ENCODE results near the gene ALDH1B1.

Gene ALDH1B1

GRCh38 chr9:38392235-38393127, at the start of gene ALDH1B1:
TSS of gene ALDH1B1 (plus strand) at chr9:38392702. CDS start at chr9:38395749, 3,047 bp downstream.
- peak; percentile 71 for DNase-seq

- DNase-seq, result no peak
Observed at GRCh38 chr9:38343037-38343436, 49.5 kb upstream of the ALDH1B1 start.

DNA sequence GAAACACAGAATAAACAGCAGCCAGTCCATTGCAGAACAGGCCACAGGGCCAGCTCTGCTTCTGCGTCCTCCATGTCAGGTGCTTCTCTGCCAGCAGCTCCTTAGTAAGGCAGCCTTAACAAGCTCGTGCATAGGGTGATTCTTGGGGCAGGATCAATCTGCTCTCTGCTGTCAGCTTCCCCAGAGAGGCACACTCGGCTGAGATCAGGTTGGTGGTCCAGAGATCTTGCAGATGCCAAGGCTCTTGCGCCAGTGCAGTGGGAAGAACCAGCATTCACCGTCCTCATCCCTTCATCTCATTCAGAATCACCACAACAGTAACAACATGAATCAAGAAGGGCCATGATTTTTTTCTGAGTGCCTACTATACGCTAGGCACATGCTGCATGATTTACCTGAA, 49.0 kb upstream of the ALDH1B1 start:
- no peak for DNase-seq

DNA sequence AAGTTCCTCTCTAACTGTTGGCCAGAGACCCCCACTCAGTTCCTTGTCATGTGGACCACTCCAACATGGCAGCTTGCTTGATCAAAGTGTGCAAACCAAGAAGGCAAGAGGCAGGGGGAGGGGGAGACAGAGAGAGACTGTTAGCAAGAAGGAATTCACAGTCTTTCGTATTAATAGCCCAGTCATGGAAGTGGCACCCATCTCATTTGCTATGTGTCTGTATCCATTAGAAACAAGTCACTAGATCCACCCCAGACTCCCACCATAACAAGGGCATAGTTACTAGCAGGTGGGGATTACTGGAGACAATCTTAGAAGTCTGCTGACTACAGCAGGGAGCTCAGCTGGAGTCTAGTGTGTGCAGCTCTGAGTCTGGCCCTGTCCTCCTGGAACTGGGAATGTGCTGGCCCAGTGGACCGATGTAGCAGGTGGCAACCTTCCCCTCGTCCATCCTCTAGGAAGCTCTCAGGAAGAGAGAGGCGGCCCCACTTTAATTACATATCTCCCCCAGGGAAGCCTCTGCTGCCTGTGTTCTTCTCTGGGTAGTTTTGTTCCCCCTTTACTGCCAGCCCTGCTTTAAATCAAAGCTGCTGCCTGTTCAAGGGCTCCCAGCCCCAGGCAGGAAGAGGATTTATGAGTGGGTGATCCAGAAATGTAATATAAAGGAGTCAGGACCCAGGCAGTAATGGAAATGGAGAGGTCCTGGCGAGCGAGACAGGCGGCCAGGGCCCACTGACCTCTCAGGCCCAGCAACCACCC, 47.8 kb upstream of the ALDH1B1 start:
- DNase-seq, result no peak

- no peak for DNase-seq
Observed at GRCh38 chr9:38345851-38346755, 46.4 kb upstream of the ALDH1B1 start.

DNA sequence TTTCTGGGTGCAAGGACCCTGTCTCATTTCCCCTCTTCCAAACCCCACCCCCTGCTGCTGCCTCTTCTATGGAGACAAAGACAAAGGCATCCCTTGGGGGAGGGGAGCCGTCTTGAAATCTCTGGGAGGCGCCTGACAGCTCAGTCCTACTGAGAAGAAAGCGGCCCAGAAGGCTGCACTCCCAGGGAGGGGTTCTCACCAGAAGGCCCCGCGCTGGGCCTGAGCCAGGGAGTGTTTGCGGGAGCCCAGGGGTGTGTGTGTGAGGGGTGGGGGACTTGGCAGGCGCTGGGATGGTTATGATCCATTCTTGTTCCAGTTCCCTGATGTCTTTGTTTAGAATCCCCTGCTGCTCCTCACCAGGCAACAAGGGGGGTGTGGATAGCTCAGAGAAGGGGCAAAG, 45.7 kb upstream of the ALDH1B1 start:
- no peak for DNase-seq

GRCh38 chr9:38347271-38347671, 45.2 kb upstream of the ALDH1B1 start:
- DNase-seq, result no peak

DNA sequence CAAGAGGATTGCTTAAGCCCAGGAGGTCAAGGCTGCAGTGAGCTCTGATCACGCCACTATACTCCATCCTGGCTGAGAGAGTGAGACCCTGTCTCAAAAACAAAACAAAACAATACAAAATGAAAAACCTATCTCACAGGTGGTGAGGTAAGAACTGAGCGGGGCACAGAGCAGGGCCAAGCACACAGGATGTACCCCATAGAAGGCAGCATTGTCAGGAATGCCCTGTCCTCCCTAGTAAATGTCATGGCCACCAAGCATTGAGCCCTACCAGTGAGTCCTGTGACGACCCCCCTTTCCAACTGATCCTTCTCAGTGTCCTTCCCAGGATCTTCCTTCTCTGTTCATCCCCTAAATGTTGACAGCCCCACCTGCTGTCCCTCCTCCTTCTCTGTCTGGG, 44.6 kb upstream of the ALDH1B1 start:
- no peak for DNase-seq

- DNase-seq, result no peak
Observed at GRCh38 chr9:38350529-38350928, 42.0 kb upstream of the ALDH1B1 start.

DNA sequence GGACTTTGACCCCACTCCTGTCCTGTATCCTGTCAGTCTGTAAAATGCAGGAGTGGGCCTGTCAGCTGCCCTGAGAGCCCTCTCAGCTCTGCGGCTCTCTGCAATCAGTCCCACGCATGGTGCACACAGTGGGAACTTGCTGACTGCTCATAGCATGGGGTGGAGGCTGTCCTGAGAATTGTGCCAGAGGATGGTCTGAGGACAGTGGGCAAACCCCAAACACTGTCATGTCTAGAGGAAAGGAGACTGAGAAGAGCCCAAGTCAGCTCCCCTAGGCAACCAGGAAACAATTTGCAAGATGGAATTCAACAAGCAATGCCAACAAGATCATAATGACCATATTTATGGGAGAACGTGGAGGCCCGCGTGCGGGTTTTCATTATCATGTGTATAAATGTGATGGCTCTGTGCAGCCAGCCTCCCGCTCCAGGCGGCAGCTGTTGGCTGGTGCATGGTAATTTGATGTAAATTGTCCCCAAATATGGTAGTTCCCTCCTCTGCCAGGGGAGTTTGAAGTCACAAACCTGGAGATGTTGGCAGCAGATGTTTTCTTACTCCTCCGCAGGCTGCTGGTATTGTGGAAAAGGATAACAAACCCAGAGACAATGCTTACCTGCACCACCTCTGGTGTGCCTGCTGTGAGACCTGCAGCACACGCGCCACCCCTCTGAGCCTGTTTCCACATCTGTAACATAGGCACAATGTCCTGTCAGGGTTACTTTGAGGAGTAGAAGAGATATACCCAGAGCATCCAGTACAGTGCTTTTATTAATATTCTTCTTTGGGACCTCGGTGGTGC, 39.8 kb upstream of the ALDH1B1 start:
- DNase-seq, result no peak

DNA sequence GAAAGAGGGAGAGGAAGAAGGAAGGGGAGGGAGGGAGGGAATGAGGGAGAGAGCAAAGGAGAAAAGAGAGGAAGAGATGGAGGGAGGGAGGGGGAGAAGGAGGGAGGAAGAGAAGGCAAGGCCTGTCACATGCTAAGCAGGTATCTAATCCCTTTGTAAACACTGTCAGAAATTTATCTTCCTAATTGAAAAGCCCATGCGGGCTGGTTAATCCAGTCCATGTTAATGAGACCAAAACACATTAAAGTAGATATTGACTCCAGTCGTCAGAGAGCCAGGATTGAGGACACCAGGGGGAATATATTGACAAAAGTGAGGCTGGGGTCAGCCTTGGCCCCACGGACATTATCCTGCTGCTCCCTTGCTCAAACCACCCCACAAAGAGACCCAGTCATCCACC, 37.4 kb upstream of the ALDH1B1 start:
- DNase-seq, result no peak

- no peak for DNase-seq
Observed at GRCh38 chr9:38355517-38356120, 36.9 kb upstream of the ALDH1B1 start.

GRCh38 chr9:38356851-38357250, 35.7 kb upstream of the ALDH1B1 start:
- no peak for DNase-seq

- DNase-seq, result no peak
Observed at GRCh38 chr9:38357350-38358114, 35.0 kb upstream of the ALDH1B1 start.

DNA sequence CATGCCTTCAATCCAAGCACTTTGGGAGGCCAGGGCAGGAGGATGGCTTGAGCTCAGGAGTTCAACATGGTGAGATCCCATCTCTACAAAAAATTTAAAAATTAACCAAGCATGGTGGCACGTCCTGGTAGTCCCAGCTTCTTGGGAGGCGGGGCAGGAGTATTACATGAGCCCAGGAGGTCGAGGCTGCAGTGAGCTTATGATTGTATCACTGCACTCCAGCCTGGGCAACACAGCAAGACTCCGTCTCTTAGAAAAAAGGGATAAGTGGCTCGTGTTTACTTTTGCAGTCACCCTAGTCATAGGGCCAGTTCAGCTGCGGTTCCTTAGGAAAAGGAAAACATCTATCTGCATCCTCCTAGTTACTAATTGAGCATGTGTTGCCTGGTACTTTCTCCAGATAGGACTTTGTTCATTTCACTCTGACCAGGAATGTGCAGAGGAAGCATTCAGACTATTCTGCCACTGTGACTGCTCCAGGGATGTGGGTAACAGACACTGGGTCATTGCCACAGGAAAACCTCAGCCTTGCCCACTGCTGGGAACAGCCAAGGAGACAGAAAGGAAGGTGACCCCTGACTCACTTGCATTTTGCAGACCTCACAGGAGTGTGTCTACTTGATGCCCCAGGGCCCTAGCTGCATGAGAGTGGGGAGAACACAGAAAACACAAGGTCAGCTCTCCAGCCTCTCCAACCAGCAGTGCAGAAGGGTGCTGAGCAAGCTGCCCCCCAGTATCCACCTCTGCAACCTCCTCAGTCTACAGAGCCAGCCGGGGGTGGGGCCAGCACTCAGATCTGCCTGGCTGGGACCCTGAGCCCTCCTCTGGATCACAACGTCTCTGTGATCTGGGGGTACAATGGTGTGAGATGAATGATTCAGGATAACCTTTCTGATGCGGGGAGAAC, 33.9 kb upstream of the ALDH1B1 start:
- no peak for DNase-seq

DNA sequence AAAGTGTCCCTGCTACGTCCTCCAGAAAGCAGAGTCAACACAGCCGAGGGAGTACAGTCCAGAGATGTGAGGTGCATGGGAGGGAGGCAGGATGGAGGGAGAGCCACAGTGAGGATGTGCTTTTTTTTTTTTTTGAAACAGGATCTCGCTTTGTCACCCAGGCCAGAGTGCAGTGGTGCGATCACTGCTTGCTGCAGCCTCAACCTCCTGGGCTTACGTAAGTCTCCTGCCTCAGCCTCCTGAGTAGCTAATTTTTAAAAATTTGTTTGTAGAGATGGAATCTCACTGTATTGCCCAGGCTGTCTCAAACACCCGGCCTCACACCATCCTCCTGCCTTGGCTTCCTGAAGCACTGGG, 33.2 kb upstream of the ALDH1B1 start:
- no peak for DNase-seq

GRCh38 chr9:38359689-38360385, 32.7 kb upstream of the ALDH1B1 start:
- DNase-seq, result no peak

- DNase-seq, result no peak
Observed at GRCh38 chr9:38360839-38361472, 31.5 kb upstream of the ALDH1B1 start.

DNA sequence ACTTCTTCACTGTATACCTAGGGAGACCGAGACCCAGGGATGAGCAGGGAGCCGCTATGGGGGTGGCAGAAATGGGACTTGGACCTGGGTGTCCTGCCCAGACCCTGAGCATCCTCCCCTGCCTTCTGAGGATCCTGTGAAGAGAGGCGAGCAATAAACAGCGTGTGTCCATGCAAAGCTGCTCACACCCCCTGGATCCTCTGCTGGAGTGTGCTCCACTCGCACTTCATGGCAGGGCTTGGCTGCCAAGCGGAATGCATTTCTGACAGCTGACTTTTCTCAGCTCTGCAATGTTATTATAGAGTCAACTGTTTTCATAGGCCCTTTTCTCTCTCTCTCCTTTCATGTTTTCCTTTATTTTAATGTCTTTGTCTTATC, 31.0 kb upstream of the ALDH1B1 start:
- no peak for DNase-seq

All from activated T-cell treated with anti-CD3 and anti-CD28 coated beads, Interleukin-2, amount 50 U/mL, for 1 hour (primary cell).